NCI-H2196 treated with DMSO at 0.1 percent for 48 hours (cell line): Measurements from ENCODE around the gene VAV3.
"Not testable (repeated sequence)": the region's sequence is repeated elsewhere in the genome, so short reads cannot be mapped to it uniquely, and the experiment has no call there.

Experiments
- DNase-seq: peaks from one replicate; lab custom pipeline; 2025; ENCODE audit not compliant: unreplicated experiment; lab: John Stamatoyannopoulos, UW

Gene VAV3, protein sequence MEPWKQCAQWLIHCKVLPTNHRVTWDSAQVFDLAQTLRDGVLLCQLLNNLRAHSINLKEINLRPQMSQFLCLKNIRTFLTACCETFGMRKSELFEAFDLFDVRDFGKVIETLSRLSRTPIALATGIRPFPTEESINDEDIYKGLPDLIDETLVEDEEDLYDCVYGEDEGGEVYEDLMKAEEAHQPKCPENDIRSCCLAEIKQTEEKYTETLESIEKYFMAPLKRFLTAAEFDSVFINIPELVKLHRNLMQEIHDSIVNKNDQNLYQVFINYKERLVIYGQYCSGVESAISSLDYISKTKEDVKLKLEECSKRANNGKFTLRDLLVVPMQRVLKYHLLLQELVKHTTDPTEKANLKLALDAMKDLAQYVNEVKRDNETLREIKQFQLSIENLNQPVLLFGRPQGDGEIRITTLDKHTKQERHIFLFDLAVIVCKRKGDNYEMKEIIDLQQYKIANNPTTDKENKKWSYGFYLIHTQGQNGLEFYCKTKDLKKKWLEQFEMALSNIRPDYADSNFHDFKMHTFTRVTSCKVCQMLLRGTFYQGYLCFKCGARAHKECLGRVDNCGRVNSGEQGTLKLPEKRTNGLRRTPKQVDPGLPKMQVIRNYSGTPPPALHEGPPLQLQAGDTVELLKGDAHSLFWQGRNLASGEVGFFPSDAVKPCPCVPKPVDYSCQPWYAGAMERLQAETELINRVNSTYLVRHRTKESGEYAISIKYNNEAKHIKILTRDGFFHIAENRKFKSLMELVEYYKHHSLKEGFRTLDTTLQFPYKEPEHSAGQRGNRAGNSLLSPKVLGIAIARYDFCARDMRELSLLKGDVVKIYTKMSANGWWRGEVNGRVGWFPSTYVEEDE

DNA sequence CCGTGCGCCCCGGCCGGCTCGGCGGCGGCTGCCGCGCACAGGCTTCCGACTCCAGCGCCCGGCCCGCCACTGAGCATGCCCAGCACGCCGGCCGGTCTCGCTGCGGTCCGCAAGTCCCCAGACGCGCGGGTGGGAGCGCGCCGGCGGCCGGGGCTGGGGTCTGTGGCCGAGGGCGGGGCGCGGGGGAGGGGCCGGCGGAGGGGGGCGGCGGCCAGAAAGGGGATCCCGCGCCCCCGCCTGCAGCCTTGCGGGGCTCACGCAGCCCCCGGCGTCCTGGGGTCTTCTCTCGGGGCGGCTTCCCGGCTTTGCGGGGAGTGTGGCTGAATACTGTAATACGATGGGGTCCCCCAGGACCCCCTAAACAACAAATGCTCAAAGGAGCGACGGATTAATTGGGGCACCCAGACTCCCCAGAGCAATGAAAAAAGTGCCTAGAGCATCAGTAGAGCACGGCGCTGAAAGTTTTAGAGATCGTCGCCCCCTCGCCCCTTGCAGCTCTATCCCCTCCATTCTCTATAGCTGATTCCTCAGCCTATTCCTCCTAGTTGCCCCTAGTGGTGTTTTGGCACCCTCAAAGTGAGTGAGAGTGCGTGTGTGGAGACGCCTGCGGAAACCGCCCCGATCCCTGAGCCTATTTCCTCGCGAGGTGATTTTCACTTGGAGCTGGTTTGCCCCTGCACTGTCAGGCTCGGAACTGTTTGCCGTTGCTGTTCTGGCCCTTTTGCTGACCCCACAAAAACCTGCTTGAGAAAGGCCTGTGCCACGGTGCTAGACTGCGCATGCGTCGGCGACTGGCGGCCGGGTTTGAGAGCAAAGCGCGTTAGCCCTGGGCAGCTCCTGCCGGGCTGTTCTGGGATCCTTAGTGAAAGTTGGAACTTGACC lies at the start of gene VAV3:
VAV3 (minus strand) TSS at position 71 of the 882 bp plus-strand sequence. CDS start 311 bp downstream, outside the sequence.
- DNase-seq: no peak

DNA sequence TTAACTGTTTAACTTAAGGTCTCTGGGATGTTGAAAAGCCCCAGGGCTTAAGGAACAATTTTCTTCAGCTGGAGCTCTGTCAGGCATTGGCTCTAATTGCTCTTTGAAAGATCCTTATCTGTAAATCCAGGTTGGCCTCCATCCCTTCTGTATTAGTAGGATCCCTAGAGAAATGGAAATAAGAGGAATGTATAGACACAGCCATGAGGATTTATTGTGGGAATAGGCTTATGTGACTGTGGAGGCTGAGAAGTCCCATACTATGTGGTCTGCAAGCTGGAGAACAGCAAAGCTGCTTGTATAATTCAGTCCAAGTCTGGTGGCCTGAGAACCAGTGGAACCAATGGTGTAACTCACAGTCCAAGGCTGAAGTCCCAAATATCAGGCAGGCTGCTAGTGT lies 47.6 kb upstream of the VAV3 start:
- DNase-seq: no peak

DNA sequence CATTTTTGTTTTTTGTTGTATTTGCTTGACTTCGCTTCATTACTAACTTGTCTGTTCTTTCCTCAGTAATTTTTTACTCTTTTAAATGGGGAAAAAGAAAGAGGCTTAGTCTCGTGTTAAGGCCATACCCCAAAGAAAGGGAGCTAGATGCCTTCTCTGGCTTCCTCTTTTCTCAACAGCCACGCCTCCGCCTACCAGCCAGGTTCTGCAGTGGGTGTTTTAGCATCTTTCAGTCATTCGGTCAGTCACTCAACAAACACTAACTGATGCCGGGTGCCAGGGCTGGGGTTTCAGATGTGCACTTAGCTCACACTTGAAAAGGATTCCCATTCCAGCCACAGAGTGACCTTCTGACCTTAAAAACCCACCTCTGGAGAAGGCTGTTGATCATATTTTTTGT lies 46.3 kb upstream of the VAV3 start:
- DNase-seq: no peak

DNA sequence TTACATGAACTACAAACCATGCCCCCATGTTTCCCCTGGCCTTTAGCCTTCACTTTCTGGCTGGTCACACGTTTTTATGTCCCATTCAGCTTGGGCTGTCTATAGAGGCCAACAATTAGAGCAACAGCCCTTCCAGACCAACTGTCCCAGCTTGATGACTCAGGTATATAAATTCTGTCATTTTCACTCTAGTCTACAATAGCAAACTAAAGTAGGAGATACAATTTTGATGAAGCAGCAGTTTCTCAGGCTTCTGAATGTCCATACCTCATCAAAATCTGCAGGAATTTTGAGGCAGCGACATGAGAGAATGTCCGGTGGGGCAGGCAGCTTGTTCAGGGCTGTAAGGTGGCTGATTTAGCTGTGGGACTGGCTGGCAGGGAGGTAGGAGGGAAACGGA lies 45.6 kb upstream of the VAV3 start:
- DNase-seq: no peak

DNA sequence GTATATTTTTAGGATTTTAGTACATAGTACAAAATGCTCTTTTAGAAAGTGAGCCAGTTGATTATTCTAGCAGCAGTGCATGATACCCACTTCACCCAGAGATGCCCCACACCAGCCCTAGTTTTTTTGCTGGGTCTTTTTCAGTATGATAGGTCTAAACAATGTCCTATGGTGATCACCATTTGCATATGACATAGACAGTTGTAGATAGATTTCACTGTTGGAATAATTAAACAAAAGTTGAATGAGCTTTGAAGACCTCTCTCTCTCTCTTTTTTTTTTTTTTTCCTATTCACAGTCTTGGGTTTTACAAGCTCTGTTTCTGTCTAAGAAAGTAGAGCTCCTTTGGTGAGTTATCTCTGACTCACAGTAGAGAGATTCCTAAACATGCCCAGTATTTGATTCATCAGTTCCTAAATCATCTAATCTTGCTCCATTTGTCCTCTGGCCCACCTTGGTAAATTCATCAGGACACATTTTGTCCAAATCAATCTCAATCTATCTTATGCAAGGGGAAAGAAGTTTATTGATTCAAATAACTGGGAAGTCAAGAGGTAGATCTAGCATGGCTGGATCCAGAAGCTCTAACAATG lies 44.7 kb upstream of the VAV3 start:
- DNase-seq: no peak

DNA sequence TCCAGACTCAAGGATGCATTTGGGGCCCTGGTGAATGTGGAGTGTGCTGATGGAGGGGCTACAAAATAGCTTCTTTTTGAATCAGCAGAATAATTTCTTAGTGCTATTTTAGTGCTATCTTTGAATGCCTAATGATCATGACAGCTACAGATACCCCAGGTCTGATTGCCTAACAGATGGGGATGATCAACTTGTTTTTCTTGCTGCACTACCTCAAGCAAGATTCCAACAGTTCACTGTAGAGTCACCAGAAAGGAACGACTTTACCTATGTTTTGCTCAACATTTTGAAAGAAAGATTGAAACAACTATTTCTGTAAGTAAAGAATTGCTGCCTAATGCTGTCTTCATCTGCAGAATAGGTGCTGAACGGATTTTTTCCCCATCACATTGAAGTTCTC lies 42.6 kb upstream of the VAV3 start:
- no peak for DNase-seq

DNA sequence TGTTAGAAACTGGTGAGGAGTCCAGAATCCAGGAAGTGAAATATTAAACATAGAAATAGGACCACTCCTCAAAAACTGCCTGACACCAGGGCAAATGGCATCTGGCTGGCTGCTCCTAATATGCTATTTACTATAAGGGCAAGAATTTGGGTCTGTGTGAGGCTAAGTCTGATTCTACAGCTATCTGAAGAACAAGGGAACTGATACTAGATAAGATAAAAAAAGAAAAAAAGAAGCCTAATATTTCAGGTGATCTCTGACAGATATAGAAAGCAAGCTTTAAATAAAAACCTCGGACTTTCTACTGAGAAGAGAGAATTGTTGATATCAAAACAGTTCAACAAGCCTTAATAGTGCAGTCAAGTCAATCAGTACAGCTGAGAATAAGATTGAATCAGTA lies 42.1 kb upstream of the VAV3 start:
- DNase-seq: no peak

DNA sequence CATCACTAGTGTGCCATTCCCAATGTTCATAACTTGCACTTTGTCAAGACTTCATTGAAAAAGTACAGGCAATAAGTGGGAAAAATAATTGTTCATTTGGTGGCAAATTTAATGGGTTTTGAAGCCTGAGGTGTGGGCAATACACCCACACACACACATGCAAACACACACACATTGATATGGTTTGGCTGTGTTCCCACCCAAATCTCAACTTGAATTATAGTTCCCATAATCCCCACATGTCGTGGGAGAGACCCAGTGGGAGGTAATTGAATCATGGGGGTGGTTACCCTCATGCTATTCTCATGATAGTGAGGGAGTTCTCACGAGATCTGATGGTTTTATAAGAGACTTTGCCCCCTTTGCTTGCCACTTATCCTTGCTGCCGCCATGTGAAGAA lies 39.9 kb upstream of the VAV3 start:
- not testable (repeated sequence) for DNase-seq

DNA sequence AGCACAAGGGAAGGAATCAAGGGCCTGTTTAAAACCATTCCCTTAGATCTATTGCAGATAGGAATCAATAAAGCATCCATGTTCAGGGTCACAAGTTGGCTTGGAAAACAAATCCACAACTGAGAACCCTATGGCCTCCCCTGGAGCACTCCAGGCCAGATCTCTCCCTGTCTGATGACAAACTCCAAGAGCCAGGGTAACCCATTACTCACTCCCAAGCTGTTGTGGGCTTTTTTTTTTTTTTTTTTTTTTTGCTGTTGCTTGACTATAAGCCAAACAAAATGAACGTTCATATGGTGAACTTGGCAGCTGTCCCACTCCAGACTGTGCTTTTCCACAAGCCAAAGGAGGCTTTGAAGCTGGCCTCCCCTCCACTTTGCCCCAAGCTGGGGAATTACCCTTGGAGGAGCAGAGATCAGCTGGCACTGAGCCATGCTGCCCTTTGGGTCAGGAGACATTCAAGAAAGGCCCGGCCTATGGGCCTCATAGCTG lies 35.7 kb upstream of the VAV3 start:
- DNase-seq: no peak

DNA sequence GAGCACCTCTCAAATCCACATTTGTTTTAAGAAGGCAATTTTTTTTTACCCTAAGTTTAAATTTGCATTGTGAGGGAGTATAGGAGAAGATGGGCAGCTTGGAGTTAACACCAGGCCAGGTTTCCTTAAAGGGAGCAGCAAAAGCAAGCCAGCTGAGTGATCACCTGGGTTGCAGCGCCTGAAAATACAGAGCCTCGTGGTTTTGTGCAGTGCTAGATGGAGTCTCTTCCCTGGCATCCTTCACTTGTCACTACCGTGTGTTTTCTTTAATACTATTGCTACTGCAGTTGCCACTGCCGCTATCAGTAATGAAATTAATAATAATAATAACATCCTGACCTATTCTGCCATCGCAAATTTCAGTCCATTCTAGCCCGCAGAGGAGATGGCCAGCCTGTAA lies 35.2 kb upstream of the VAV3 start:
- DNase-seq: no peak

DNA sequence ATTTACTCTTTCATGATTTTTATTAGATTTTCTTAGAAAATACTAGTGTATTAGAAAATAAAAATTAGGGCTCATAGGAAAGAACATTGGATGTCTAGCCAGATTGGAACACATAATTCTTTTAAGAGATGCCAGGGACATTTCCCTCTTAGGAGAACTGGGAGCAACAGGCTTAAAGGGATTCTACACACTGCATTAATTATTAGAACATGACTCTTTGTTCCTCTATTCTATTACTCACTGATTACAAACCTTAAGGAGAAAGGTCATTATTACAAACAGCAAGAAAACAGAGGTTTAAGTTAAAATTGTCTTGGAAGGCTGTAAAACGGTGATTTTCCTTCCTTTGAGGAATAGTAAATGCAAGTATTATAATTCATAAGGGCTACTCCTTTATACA lies 32.9 kb upstream of the VAV3 start:
- no peak for DNase-seq

DNA sequence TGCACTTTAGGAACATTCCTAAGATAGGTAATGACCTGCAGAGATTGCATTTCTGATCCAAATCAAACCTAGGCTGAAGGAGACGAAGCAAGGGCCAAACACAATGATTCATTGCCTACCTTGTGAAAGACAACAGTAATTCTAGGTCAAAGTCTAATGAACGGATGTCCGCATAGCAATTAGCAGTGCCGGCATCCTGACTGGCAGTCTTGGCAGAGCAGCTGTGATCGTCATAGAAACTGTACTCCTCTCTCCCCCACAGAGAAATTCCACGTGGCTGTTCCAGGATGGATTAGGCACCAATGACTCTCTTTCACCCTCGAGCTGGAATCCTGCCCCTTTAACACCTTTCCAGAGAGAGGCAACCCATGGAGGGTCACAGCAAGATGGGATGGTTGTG lies 28.9 kb upstream of the VAV3 start:
- DNase-seq: no peak

DNA sequence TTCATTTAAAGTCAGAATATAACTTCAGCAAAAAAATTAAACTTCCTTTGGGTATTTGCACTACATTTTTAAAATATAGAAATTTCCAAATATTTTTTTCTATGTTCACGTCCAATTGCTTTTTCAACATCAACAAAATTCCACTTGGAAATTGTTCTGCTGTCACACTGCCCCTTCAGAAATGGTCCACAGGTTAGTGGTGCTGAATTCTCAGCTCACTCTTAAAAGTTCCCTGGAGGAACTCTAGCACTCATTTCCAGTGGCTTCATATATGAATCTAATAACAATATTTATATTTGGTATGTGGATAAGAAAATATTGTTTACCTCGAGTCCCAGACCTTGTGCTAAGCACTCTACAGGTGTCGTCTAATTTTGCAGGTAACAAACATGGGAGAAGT lies 27.4 kb upstream of the VAV3 start:
- DNase-seq: no peak

DNA sequence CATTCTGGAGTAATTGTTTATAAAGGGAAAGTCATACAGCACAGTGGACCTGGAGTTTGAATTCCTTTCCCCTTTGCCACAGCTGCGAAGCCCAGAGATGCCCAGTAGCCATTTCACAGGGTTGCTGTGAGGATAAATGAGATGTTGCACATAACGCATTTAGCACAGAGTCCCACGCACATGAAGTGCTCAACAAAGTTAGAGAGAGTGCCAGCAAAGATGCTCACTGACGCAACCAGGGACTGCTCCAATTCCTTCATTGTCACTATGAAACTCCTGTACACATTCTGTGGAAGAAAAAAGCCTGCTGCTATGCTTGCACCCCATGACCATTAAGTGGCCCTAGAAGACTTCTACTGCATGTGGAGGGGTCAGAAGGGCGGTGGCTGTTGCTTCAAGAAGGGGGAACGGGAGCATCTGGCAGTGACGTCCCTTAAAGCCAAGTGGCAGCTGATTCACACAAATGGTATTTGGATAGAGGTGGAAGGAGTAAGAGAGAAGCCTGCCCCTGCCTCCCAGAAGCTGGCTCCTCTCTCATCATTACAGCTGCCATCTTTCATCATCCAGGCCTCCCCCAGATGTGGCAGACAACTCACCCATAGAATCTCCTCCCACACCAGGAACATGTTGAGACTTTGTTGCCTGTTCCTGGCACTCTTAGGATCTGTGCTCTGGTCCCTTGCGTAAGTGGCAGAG lies 26.5 kb upstream of the VAV3 start:
- DNase-seq: no peak

DNA sequence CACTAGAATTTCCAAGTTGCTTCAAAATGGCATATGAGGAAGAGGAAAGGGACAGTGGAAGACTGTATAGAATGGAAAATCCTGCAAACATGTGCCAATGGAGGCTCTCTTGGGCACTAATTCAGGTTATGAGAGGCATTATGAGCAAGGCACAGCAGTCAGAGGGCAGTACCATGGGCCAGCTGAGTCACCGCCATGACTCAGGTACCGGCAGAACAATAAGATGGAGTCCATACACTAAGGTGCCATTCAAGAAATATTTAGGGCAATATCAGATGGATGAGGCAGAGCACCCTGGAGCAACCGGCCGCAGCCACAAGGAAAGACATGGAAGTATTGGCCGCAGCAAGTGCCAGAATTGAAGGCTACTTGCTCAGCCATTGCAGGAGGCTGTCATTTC lies 25.6 kb upstream of the VAV3 start:
- no peak for DNase-seq

DNA sequence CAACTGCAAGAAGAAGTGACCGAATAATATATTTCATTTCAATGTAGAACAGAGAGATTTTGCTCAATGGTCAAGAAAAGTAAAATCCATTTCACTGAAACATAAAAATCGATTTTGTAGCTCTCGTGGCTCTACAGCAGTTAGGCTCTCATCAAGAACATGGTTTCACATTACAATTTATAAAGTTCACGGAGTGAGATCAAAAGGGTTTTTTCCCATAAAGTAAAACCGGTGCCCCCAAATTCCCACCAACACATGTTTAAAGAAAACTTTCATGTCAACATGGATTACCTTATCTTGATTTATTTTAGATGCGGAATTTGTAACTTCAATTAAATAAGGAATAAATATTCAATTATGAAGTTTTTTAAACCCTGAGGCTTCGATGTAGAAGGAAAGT lies 16.3 kb upstream of the VAV3 start:
- no peak for DNase-seq

DNA sequence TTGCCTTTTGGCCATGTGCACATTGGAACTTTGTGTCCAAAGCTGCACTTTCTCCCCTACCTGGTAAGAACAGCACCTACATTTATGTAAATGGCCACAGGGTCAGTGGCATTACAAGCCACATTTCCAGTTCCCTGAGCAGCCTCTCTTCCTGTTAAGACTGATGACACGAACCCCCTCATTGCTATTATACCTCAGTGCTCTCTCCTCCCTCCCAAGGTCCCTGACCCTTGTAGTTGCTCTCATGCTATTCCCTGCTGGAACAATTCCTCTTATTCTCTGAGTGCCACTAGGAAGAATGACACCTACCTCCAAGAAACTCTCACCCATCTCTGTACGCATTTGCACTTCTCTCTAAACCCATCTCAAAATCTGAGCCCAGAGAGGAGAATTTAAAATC lies 14.9 kb upstream of the VAV3 start:
- no peak for DNase-seq

DNA sequence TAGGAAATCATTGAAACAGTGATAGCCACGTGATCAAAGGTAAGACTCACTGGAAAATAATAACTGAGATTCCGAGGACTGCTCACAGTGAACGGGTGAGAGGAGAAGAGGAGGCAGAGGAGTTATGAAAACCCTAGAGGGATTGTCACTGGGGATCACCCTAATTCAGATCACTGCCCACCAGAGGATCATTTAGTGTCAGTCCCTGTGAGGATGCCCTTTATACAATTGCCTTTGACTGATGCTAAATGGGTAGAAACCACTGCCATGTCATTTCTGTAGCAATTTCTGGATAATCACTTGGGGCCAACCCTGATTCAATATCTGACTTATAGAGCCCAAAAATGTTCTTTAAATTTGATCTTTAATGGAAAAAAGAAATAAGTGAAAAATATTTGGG lies 14.1 kb upstream of the VAV3 start:
- no peak for DNase-seq

DNA sequence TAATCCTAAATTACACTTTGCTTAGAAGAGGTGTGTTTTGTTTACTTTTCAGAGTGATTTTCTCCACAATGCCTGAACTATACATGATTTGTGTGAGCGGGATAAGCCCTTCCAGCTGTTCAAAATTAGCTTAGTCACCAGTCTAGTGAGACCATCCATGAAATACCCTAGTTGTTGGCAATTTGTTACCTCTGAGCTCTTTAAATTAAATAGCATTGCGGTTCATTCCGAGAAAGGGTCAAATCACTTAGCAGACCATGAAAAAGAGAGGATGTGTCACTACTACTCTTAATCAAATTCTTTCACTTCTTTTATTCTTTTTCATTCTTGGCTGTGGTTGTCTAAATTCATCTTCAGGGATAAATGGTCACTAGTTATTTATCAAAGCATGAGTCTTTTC lies 11.9 kb upstream of the VAV3 start:
- DNase-seq: no peak

DNA sequence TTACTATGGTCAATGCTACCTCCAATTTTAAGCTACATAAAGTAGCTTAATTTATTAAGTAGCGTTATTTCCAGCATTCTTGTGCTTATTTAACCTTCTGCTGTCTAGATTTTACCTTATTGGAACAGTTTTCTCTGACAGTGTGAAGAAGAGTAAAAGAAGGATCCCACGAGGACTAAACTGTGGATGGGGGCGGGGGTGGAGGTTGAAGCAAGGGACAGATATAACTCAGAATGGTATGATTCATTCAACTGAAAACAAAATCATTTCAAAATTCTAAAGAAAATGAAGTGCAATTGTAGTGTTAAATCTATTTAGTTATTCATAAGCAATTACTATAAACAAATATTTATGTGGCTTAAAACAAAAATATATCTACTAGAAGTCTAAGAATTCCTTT lies 11.5 kb upstream of the VAV3 start:
- no peak for DNase-seq
